K562 (cell line): ENCODE results near the gene HAPSTR1. TPM values are rescaled to one million over a fixed set of nuclear protein-coding genes. Genes with fewer than 3 reads are reported as not detected.

Experiments used
- ARID1B ChIP-seq: fragments of 450-650 bp; IDR thresholded peaks from 2 replicates; pipeline ENCODE4 v1.6.1; 2016; ENCODE audit warnings: antibody characterized with exemption, mild to moderate bottlenecking, inconsistent platforms
- BRF1 ChIP-seq: IDR thresholded peaks from 3 replicates; pipeline ENCODE4 v1.6.1; 2011; ENCODE audit warnings: borderline replicate concordance, mild to moderate bottlenecking; ENCODE audit not compliant: insufficient read length; ENCODE audit errors: extremely low read depth
- CBFA2T2 ChIP-seq: fragments of 450-650 bp; conservative IDR thresholded peaks from 2 replicates; pipeline ENCODE4 v1.6.1; 2017; ENCODE audit warnings: mild to moderate bottlenecking
- CCNT2 ChIP-seq: IDR thresholded peaks from 2 replicates; pipeline ENCODE4 v1.6.1; 2011; ENCODE audit warnings: borderline replicate concordance, low read depth, mild to moderate bottlenecking, moderate library complexity, mixed read lengths, low read length; ENCODE audit not compliant: insufficient read length; ENCODE audit errors: extremely low read depth
- EP300 ChIP-seq: IDR thresholded peaks from 2 replicates; pipeline ENCODE4 v1.6.1; 2012; ENCODE audit warnings: low read length, improper control_type of control experiment
- GABPA ChIP-seq: fragments of 200-800 bp; sonication (Bioruptor generic); conservative IDR thresholded peaks from 2 replicates; pipeline ENCODE4 v1.6.1; 2016; ENCODE audit warnings: low read depth, missing genetic modification characterization, missing compliant biosample characterization
- HDAC3 ChIP-seq: fragments of 450-650 bp; IDR thresholded peaks from 2 replicates; pipeline ENCODE4 v1.6.1; 2018; ENCODE audit warnings: borderline replicate concordance, mild to moderate bottlenecking, moderate library complexity; ENCODE audit not compliant: partially characterized antibody
- HEY1 ChIP-seq: fragments of 250-450 bp; sonication (Bioruptor Pico); IDR thresholded peaks from 2 replicates; pipeline ENCODE4 v1.5.0; 2020; ENCODE audit warnings: mild to moderate bottlenecking, moderate library complexity, borderline replicate concordance
- JUND ChIP-seq, 2 experiments: IDR thresholded peaks; 2 replicates in 1 of 2; 3 replicates in 1 of 2; pipeline ENCODE4 v1.6.1; 2011; ENCODE audit warnings: borderline replicate concordance in 2 of 2, low read depth in 2 of 2, low read length in 2 of 2, improper control_type of control experiment in 1 of 2, missing biosample characterization in 1 of 2, missing genetic modification characterization in 1 of 2, missing genetic modification reagents in 1 of 2
- MEIS2 ChIP-seq: fragments of 450-650 bp; IDR thresholded peaks from 2 replicates; pipeline ENCODE4 v1.6.1; 2014; ENCODE audit warnings: mild to moderate bottlenecking; ENCODE audit not compliant: partially characterized antibody
- NFATC3 ChIP-seq: fragments of 450-650 bp; IDR thresholded peaks from 2 replicates; pipeline ENCODE4 v1.6.1; 2017; ENCODE audit warnings: mild to moderate bottlenecking
- NR2C1 ChIP-seq, 2 experiments: fragments of 450-650 bp; IDR thresholded peaks; 2 replicates each; pipeline ENCODE4 v1.6.1; 2017; ENCODE audit warnings: mild to moderate bottlenecking in 2 of 2, antibody characterized with exemption in 1 of 2, inconsistent platforms in 1 of 2, missing compliant biosample characterization in 1 of 2, missing genetic modification characterization in 1 of 2
- NR3C1 ChIP-seq: sonication (generic); formaldehyde crosslinking; IDR thresholded peaks from 2 replicates; pipeline ENCODE4 v1.8.1; 2022; ENCODE audit warnings: missing genetic modification reagents
- POLR2AphosphoS5 ChIP-seq: IDR thresholded peaks from 2 replicates; pipeline ENCODE4 v1.6.1; 2011; ENCODE audit warnings: mild to moderate bottlenecking, low read depth, low read length, moderate library complexity; ENCODE audit not compliant: control insufficient read depth, insufficient read depth
- PRPF4 ChIP-seq: fragments of 200-400 bp; formaldehyde crosslinking; IDR thresholded peaks from one replicate; pipeline ENCODE4 v1.6.1; 2017; ENCODE audit warnings: low read length, low read depth, mild to moderate bottlenecking; ENCODE audit not compliant: insufficient read depth, poor library complexity, severe bottlenecking
- RB1 ChIP-seq: fragments of 450-650 bp; IDR thresholded peaks from 2 replicates; pipeline ENCODE4 v1.6.1; 2017; ENCODE audit warnings: low read depth, mild to moderate bottlenecking
- SMARCA4 ChIP-seq: fragments of 450-650 bp; IDR thresholded peaks from 2 replicates; pipeline ENCODE4 v1.6.1; 2016
- TAL1 ChIP-seq: fragments of 450-650 bp; IDR thresholded peaks from 2 replicates; pipeline ENCODE4 v1.6.1; 2016; ENCODE audit warnings: mild to moderate bottlenecking
- TCF3 ChIP-seq: sonication (generic); formaldehyde crosslinking; IDR thresholded peaks from 2 replicates; pipeline ENCODE4 v1.4.0; 2020; ENCODE audit warnings: mild to moderate bottlenecking, missing genetic modification reagents
- XRCC5 ChIP-seq: fragments of 200-400 bp; formaldehyde crosslinking; IDR thresholded peaks from 2 replicates; pipeline ENCODE4 v1.6.1; 2017; ENCODE audit warnings: low read depth, mild to moderate bottlenecking, low read length
- ZEB2 ChIP-seq: fragments of 450-650 bp; IDR thresholded peaks from 2 replicates; pipeline ENCODE4 v1.6.1; 2016
- ZNF175 ChIP-seq: fragments of 200-800 bp; sonication (Bioruptor generic); IDR thresholded peaks from 2 replicates; pipeline ENCODE4 v1.6.1; 2016; ENCODE audit warnings: low read depth, mild to moderate bottlenecking, missing genetic modification characterization, missing compliant biosample characterization
- ZNF717 ChIP-seq: fragments of 250-450 bp; sonication (Bioruptor Pico); IDR thresholded peaks from 2 replicates; pipeline ENCODE4 v1.5.0; 2021
- polyA plus RNA-seq, 8 experiments: library from polyadenylated mRNA; depleted of rRNA in 4 of 8; stranded (reverse) in 5 of 8; unstranded in 3 of 8; fragments of >200 nt; fragmentation: Nextera tagmentation in 2 of 8; fragmentation: Illumina TruSeq in 1 of 8; extraction: Ambion mirVana in 2 of 8; extraction: Trizol in 1 of 8; gene quantifications; 2 replicates each; pipeline versions ENCODE4 v1.2.1 to v1.2.3, GENCODE V29; 2011 to 2014; ENCODE audit warnings: inconsistent platforms in 1 of 8, missing spikeins in 1 of 8
- total RNA-seq, 7 experiments: library from RNA; depleted of rRNA in 6 of 7; stranded (reverse); fragments of >200 nt in 6 of 7; fragmentation: Illumina TruSeq in 2 of 7; extraction: Trizol in 2 of 7; gene quantifications; 2 replicates each; pipeline versions ENCODE4 v1.2.1 to v1.2.3, GENCODE V29; 2011 to 2021; ENCODE audit warnings: low replicate concordance in 1 of 7

Gene HAPSTR1
- total and polyA plus RNA-seq, 9 of the 15 experiments (the other 6 are each of a cell fraction or from before 2014, with no cell fraction given), result 10.8 to 67.9 (median 36.5) TPM

DNA sequence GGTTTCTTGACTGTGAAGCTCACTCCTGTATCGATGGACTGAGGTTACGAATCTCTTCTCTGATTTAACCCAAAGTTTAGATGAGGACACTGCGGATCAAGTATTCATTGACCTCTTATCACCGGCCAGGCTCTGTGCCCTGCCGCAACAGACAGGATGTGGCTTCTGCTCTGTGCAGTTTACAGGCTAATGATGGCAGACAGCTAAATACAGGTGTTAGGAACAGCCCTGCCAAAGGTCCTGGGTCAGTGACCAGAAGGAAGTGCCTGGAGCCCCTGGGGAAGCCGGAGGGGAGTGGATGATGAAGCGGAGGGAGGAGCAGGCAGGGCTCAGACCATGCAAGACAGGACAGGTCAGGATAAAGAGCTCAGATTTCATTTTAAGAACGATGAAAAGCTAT is 44.4 kb downstream of the HAPSTR1 start (continued):
- peak; percentile 57 for TF ChIP-seq GABPA (tag)
- peak; percentile 65 for TF ChIP-seq ZEB2
- TF ChIP-seq EP300, result peak; percentile 78
- no peak for TF ChIP-seq HEY1 (CRISPR knock-in tag)
- TF ChIP-seq CBFA2T2, result peak; percentile 86
- TF ChIP-seq ZNF175 (CRISPR knock-in tag), result 0 out of 2 replicates have a peak, but pooled peaks have one; percentile 55
- no peak for TF ChIP-seq NR2C1 (IDR thresholded peaks at IDR 0.05)
- TF ChIP-seq NR2C1 (tag; IDR thresholded peaks at IDR 0.05), result peak; percentile 56
- TF ChIP-seq TCF3 (CRISPR knock-in tag), result peak; percentile 82
- TF ChIP-seq CCNT2, result no peak
- no peak for TF ChIP-seq RB1
- TF ChIP-seq MEIS2, result peak; percentile 20
- TF ChIP-seq NFATC3, result no peak
- TF ChIP-seq ZNF717 (CRISPR knock-in tag), result no peak
- peak; percentile 78 for TF ChIP-seq TAL1
- TF ChIP-seq POLR2AphosphoS5, result peak; percentile 64
- TF ChIP-seq NR3C1, result no peak
- TF ChIP-seq PRPF4, result no peak
- 0 out of 2 replicates have a peak, but pooled peaks have one; percentile 17 for TF ChIP-seq JUND (IDR thresholded peaks at IDR 0.05; ENCODE audit: borderline replicate concordance, low read depth, low read length)
- TF ChIP-seq JUND (tag; IDR thresholded peaks at IDR 0.05; ENCODE audit: borderline replicate concordance, low read depth, low read length), result no peak
- 0 out of 2 replicates have a peak, but pooled peaks have one; percentile 37 for TF ChIP-seq SMARCA4
- no peak for TF ChIP-seq BRF1
- no peak for TF ChIP-seq XRCC5
- peak; percentile 23 for TF ChIP-seq HDAC3
- peak; percentile 72 for TF ChIP-seq ARID1B
- TF ChIP-seq, all 486 proteins: peak for 40
